DMS53 treated with DMSO at 0.1 percent for 48 hours (cell line): ENCODE results near the gene FAM162B.
"Not testable (repeated sequence)": the region's sequence is repeated elsewhere in the genome, so short reads cannot be mapped to it uniquely, and the experiment has no call there.

Experiments
- DNase-seq: peaks from one replicate; lab custom pipeline; 2025; ENCODE audit not compliant: unreplicated experiment; lab: John Stamatoyannopoulos, UW

Gene FAM162B

GRCh38 chr6:116764961-116765841 is at the start of gene FAM162B:
TSS of gene FAM162B (minus strand) at chr6:116765719. CDS start at chr6:116765576, 143 bp downstream.
- DNase-seq, result no peak

- DNase-seq, result no peak
Observed at GRCh38 chr6:116812051-116812650, 46.6 kb upstream of the FAM162B start.

GRCh38 chr6:116801971-116802370 is 36.5 kb upstream of the FAM162B start:
- no peak for DNase-seq

GRCh38 chr6:116799945-116800344 is 34.4 kb upstream of the FAM162B start:
- DNase-seq, result no peak

- no peak for DNase-seq
Observed at GRCh38 chr6:116797585-116797984, 32.1 kb upstream of the FAM162B start.

- no peak for DNase-seq
Observed at GRCh38 chr6:116793224-116793623, 27.7 kb upstream of the FAM162B start.

- no peak for DNase-seq
Observed at GRCh38 chr6:116783852-116784251, 18.3 kb upstream of the FAM162B start.

GRCh38 chr6:116779573-116780164 is 14.2 kb upstream of the FAM162B start:
- peak; percentile 50 for DNase-seq

- no peak for DNase-seq
Observed at GRCh38 chr6:116773886-116774285, 8.4 kb upstream of the FAM162B start.

- DNase-seq, result no peak
Observed at GRCh38 chr6:116772450-116772849, 6.9 kb upstream of the FAM162B start.

GRCh38 chr6:116767715-116768114 is 2.2 kb upstream of the FAM162B start:
- no peak for DNase-seq

- no peak for DNase-seq
Observed at GRCh38 chr6:116766506-116767176, 1.1 kb upstream of the FAM162B start.

- no peak for DNase-seq
Observed at GRCh38 chr6:116764629-116764960, 924 bp downstream of the FAM162B start.

- no peak for DNase-seq
Observed at GRCh38 chr6:116763906-116764628, 1.5 kb downstream of the FAM162B start.

GRCh38 chr6:116763048-116763447 is 2.5 kb downstream of the FAM162B start:
- no peak for DNase-seq

- DNase-seq, result no peak
Observed at GRCh38 chr6:116762235-116762634, 3.3 kb downstream of the FAM162B start.

GRCh38 chr6:116761779-116762178 is 3.7 kb downstream of the FAM162B start:
- no peak for DNase-seq

- DNase-seq, result no peak
Observed at GRCh38 chr6:116745176-116745575, 20.3 kb downstream of the FAM162B start.

GRCh38 chr6:116741571-116741970 is 23.9 kb downstream of the FAM162B start:
- DNase-seq, result no peak

- not testable (repeated sequence) for DNase-seq
Observed at GRCh38 chr6:116740486-116740885, 25.0 kb downstream of the FAM162B start.

- DNase-seq, result no peak
Observed at GRCh38 chr6:116737004-116737403, 28.5 kb downstream of the FAM162B start.
